ENCODE data around the gene OSBPL6. TPM values are rescaled to one million over a fixed set of nuclear protein-coding genes. Genes with fewer than 3 reads are reported as not detected.

Gene OSBPL6
- total RNA-seq, 1 experiment from 2014 or later = 2.1 TPM

GRCh38 chr2:178366412-178366811, 172.1 kb downstream of the OSBPL6 start:
- CTCF ChIA-PET = no interaction called here

GRCh38 chr2:178367344-178367743, 173.0 kb downstream of the OSBPL6 start:
- Histone ChIP-seq H3K4me3 (ENCODE audit: low read depth in 2 of 2, low read length in 2 of 2) (no peak overlapping the region), H3K36me3 (ENCODE audit: control insufficient read depth, insufficient read depth, low read length) (no peaks in the 10 kb centered on the region), H3K27me3 (ENCODE audit: control insufficient read depth, insufficient read depth, low read length) (no peaks in the 10 kb centered on the region), H3K9me3 (ENCODE audit: control insufficient read depth, insufficient read depth, low read depth, low read length) (no peaks in the 10 kb centered on the region), H3K4me1 (ENCODE audit: control insufficient read depth, insufficient read depth, low read length) (no peaks in the 10 kb centered on the region), H3K27ac (ENCODE audit: low read length) (no peak overlapping the region)
- POLR2A ChIA-PET = no interaction called here
- no peak for TF ChIP-seq CTCF (IDR thresholded peaks at IDR 0.05)
- no peak for TF ChIP-seq REST (IDR thresholded peaks at IDR 0.05; ENCODE audit: insufficient read depth in 1 of 2, low read depth in 2 of 2, low read length in 1 of 2)
- TF ChIP-seq SIN3A (IDR thresholded peaks at IDR 0.05; ENCODE audit: borderline replicate concordance, insufficient read depth, low read depth, low read length) = no peak
- intact Hi-C loops (cut with micrococcal nuclease; ENCODE audit: unreplicated experiment) (no loop called here), in situ Hi-C loops (cut with HindIII; ENCODE audit: low pct_unique_long_range_greater_than_20kb, low sequenced_read_pairs) (no loop called here)
- no peak for DNase-seq (ENCODE audit: low read depth, low spot score)
- CTCF ChIA-PET = no interaction called here
- BruUV-seq (replicated peaks) = no TSS peak
- ATAC-seq = no peak

More at GRCh38 chr2:178366412-178366811, 172.1 kb downstream of the OSBPL6 start:
- Histone ChIP-seq H3K36me3 (ENCODE audit: control insufficient read depth, insufficient read depth, low read length) (no peaks in the 10 kb centered on the region), H3K4me1 (ENCODE audit: control insufficient read depth, insufficient read depth, low read length) (no peaks in the 10 kb centered on the region), H3K9me3 (ENCODE audit: control insufficient read depth, insufficient read depth, low read depth, low read length) (no peaks in the 10 kb centered on the region), H3K4me3 (ENCODE audit: low read depth in 2 of 2, low read length in 2 of 2) (no peak overlapping the region), H3K27ac (ENCODE audit: low read length) (no peak overlapping the region), H3K27me3 (ENCODE audit: control insufficient read depth, insufficient read depth, low read length) (no peaks in the 10 kb centered on the region)
- BruUV-seq (replicated peaks) = no TSS peak
- in situ Hi-C loops (cut with HindIII; ENCODE audit: low pct_unique_long_range_greater_than_20kb, low sequenced_read_pairs) = no loop called here
- POLR2A ChIA-PET = no interaction called here
- TF ChIP-seq REST (IDR thresholded peaks at IDR 0.05; ENCODE audit: insufficient read depth in 1 of 2, low read depth in 2 of 2, low read length in 1 of 2) (no peak), POLR2AphosphoS5 (IDR thresholded peaks at IDR 0.05; ENCODE audit: low read depth, low read length) (no peak), TCF7L2 (IDR thresholded peaks at IDR 0.05; ENCODE audit: low read depth, low read length) (no peak), CTCF (IDR thresholded peaks at IDR 0.05) (no peak), SIN3A (IDR thresholded peaks at IDR 0.05; ENCODE audit: borderline replicate concordance, insufficient read depth, low read depth, low read length) (no peak)
- ATAC-seq (no peak), DNase-seq (ENCODE audit: low read depth, low spot score) (no peak)
- intact Hi-C loops (cut with micrococcal nuclease; ENCODE audit: unreplicated experiment) = no loop called here

Data from Panc1 (cell line).